ENCODE data around the gene SNRNP25.

Gene SNRNP25

DNA sequence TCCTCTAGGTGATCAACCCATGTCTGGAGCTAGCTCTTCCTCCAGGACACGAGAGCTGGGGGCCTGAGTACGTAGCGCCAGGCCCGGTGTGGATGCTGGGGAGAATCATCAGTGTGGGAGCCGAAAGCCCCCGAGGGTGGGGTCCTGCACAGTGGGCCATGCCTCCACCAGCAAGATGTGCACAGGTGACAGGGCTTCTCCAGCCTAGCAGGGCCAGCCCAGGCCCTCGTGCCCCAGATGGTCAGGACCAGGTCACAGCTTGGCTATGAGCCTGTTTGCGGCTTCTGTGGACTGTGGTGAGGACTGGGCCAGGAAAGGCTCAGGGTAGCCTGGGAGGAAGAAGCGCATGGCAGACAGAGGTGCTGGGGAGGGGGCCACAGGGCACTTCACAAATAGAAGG is 32.2 kb downstream of the SNRNP25 start:
- no peak overlapping the region for H3K4me3 ChIP-seq (ENCODE audit: low read depth, low read length)
- TF ChIP-seq, protein P1, sequence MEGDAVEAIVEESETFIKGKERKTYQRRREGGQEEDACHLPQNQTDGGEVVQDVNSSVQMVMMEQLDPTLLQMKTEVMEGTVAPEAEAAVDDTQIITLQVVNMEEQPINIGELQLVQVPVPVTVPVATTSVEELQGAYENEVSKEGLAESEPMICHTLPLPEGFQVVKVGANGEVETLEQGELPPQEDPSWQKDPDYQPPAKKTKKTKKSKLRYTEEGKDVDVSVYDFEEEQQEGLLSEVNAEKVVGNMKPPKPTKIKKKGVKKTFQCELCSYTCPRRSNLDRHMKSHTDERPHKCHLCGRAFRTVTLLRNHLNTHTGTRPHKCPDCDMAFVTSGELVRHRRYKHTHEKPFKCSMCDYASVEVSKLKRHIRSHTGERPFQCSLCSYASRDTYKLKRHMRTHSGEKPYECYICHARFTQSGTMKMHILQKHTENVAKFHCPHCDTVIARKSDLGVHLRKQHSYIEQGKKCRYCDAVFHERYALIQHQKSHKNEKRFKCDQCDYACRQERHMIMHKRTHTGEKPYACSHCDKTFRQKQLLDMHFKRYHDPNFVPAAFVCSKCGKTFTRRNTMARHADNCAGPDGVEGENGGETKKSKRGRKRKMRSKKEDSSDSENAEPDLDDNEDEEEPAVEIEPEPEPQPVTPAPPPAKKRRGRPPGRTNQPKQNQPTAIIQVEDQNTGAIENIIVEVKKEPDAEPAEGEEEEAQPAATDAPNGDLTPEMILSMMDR (IDR thresholded peaks at IDR 0.05; ENCODE audit: low read depth, low read length): no peak

DNA sequence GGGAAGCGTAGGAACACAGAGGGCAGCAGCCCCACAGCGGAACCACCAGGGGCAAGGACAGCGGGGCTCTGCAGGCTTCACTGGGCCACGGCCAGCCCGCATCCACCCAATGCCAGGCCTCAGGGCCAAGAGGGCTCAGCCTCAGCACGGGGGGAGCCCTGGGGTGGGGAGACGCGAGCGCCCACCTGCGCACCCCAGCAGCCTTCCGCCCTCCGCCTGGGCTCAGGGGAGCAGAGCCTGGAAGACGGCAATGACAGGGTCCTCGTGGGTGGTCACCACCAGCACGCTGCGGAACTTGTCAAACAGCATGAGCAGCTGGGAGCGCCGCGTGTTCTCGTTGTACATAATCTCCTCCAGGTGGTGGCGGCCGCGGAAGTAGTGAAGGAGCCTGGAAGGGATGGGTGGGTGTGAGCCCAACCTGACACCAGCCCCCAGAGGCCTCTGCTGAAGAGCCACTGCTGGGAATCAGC is 32.9 kb downstream of the SNRNP25 start:
- H3K4me3 ChIP-seq (ENCODE audit: low read depth, low read length): no peak overlapping the region
- TF ChIP-seq, protein P1 (IDR thresholded peaks at IDR 0.05; ENCODE audit: low read depth, low read length): no peak

DNA sequence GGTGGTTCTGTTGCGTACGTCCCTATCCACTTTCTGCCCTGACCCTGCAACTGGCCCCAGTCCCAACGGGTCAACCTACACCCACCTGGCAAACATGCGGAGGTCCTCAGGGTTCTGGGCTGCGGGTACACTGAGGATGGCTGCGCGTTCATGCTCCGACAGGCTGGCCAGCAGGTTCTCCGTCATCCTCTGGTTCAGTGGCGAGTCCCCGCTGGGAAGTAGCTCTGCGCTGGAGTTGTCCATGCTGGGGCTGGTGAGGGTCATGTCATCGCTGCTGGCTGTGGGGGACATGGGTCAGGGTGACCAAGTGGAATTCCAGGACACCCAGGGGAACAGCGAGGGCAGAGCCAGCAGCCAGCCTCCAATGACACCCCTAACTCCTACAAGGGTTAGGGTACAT is 35.0 kb downstream of the SNRNP25 start:
- TF ChIP-seq, protein P1 (IDR thresholded peaks at IDR 0.05; ENCODE audit: low read depth, low read length): no peak
- H3K4me3 ChIP-seq (ENCODE audit: low read depth, low read length): no peak overlapping the region

DNA sequence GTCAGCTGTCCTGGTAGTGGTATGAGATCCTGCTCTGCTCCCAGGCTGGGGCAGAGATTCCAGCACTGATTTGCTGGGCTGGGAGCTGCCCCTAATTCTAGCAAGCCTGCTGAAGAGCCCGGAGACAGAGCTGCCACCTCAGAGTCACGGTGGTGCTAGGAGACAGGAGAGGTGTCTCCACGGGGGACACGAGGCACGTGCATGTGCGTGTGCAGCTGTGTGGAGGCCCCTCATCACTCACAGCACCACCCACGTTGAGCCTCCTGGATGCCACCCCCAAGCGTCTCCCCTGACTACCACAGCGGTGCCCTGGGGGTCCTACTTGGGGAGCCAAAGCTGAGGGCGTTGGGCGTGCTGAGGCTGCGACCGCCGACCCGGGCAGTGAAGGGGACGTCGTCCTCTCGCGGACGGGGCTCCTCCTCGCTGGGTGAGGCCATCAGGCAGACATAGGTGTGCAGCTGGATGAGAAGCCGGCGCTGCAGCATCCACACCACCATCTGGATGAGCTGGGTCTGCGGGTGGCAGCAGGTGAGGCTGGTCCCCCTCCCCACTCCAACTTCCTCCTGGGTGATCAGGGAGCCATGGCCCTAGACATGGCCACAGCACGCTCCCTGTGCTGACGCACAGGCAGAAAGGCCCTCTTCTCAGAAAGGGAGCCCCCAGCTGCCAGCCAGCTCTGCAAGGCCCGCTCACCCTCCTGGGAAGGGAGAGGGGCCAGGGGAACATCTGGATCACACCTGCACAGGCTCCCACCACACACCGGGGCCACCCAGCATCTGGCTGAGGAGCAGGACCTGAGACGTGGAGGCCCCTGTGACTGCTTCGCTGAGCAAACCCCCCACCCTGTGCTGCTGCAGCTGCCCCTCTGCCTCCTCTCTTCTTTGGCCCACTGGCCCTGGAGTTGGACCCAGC is 36.0 kb downstream of the SNRNP25 start:
- TF ChIP-seq, protein P1 (IDR thresholded peaks at IDR 0.05; ENCODE audit: low read depth, low read length): no peak
- H3K4me3 ChIP-seq (ENCODE audit: low read depth, low read length): no peak overlapping the region

DNA sequence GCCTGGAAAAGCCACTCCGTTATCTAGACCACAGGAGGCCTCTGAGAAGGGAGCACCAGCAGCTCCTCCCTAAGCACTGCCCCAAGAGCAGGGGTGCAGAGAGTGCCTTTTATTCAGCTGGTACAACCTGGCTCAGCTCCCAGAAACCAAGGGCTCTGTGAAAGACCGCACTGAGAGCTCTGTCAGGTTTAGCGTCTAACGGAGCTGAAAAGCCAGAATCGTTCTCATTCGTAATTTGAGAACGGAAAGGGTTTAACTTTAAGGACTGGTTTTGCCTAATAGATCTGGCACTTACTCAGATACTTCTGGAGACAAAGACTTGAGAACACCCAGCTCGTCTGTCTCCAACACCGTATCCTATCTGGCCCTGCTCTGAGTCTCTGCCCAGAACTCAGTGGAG is 37.9 kb downstream of the SNRNP25 start:
- TF ChIP-seq, protein P1 (IDR thresholded peaks at IDR 0.05; ENCODE audit: low read depth, low read length): no peak
- H3K4me3 ChIP-seq (ENCODE audit: low read depth, low read length): no peak overlapping the region

DNA sequence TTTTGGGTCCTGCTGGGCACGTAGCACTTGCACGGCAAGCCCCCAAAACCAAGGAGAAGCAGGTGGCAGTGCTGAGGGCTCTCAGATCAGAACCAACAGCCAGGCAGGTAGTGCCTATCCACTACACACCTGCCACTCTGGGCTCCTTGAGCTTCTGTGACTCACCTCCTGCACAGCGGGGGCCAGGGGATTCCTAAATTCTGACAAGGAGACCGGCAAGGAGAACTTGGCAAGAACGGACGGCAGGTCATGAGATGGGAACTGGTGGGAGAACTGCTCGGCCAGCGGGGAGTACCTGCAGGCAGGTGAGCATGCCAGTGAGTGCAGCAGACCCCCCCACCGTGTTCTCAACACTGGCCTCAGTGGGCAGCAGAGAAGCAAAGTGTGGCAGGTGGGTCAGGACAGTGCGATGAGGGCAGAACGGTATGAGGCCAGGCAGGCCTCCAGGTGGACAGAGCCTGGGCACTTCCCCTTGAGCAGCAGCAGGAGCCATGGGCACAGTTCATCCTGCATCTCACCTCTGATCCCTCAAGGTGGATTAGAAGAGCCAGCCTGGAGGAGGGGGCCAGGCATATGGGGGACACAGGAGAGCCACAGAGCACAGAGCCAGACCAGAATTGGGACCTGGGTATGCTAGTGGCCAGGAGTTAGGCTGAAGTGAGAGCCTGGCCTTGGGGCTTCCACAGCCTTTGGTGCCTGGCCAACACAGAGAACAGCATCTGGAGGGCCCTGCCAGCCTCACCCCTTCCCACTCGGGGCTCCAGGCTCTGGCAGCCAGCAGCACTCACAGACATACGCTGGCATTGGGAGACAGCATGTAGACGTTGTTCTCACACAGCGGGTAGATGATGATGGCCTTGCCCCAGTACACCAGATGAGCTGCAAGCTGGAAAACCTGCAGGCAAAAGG is 39.1 kb downstream of the SNRNP25 start:
- TF ChIP-seq, protein P1 (IDR thresholded peaks at IDR 0.05; ENCODE audit: low read depth, low read length): no peak
- no peak overlapping the region for H3K4me3 ChIP-seq (ENCODE audit: low read depth, low read length)

All from WI38 (cell line).